ENCODE results near the gene MATK.
A peak's percentile ranks its signal among the peaks of the same experiment; 100 is the strongest.

The MATK gene

GRCh38 chr19:3784607-3785450 lies 1.4 kb downstream of the MATK start:
- Histone ChIP-seq H3K4me1 (ENCODE audit: control insufficient read depth, insufficient read depth, low read length) (no peaks in the 10 kb centered on the region), H3K4me3 (ENCODE audit: low read depth, low read length) (no peak overlapping the region), H3K36me3 (ENCODE audit: control insufficient read depth in 2 of 2, insufficient read depth in 1 of 2, low read length in 2 of 2) (no peaks in the 10 kb centered on the region), H3K9me3 (ENCODE audit: control insufficient read depth, insufficient read depth, low read depth, low read length) (no peaks in the 10 kb centered on the region), H3K27ac (ENCODE audit: extremely low read depth, low read depth, low read length) (no peak overlapping the region)
- no peak for TF ChIP-seq OSR2 (tag by site-specific recombination; IDR thresholded peaks at IDR 0.05)
- 0 out of 2 replicates have a peak, but pooled peaks have one; percentile 28 for TF ChIP-seq HIC1 (tag by site-specific recombination; IDR thresholded peaks at IDR 0.05)
- 0 out of 2 replicates have a peak, but pooled peaks have one; percentile 18 for TF ChIP-seq ZNF391 (tag by site-specific recombination; IDR thresholded peaks at IDR 0.05; ENCODE audit: borderline replicate concordance, low read depth)
- POLR2A ChIA-PET, result interaction anchor here (1.6 kb wide), 1 partner anchor 23 kb away, joined by 6 read pairs; the partner anchor contains the start of genes APBA3 and MRPL54
- CTCF ChIA-PET, result interaction anchor here (0.9 to 1.1 kb wide), 2 partner anchors 9 kb away, joined by 3 to 4 read pairs; no protein-coding TSS in a partner anchor

GRCh38 chr19:3783660-3784584 lies 2.3 kb downstream of the MATK start:
- no peak overlapping the region for H3K4me3 ChIP-seq (ENCODE audit: low read depth, low read length)
- no peaks in the 10 kb centered on the region for H3K36me3 ChIP-seq (ENCODE audit: control insufficient read depth in 2 of 2, insufficient read depth in 1 of 2, low read length in 2 of 2)
- H3K27ac ChIP-seq (ENCODE audit: extremely low read depth, low read depth, low read length), result no peak overlapping the region
- ChIA-PET CTCF (interaction anchor here (0.8 to 1.1 kb wide), 2 partner anchors 9 to 38 kb away, joined by 3 to 4 read pairs; no protein-coding TSS in a partner anchor), POLR2A (interaction anchor here (1.6 kb wide), 1 partner anchor 22 kb away, joined by 6 read pairs; the partner anchor contains the start of genes APBA3 and MRPL54)
- no peaks in the 10 kb centered on the region for H3K4me1 ChIP-seq (ENCODE audit: control insufficient read depth, insufficient read depth, low read length)
- H3K9me3 ChIP-seq (ENCODE audit: control insufficient read depth, insufficient read depth, low read depth, low read length), result no peaks in the 10 kb centered on the region
- TF ChIP-seq ZNF2 (tag by site-specific recombination; IDR thresholded peaks at IDR 0.05) (0 out of 2 replicates have a peak, but pooled peaks have one; percentile 37), OSR2 (tag by site-specific recombination; IDR thresholded peaks at IDR 0.05) (no peak), PATZ1 (tag by site-specific recombination; IDR thresholded peaks at IDR 0.05) (0 out of 2 replicates have a peak, but pooled peaks have one; percentile 7), ZNF274 (IDR thresholded peaks at IDR 0.05; ENCODE audit: low read length) (no peak), ZNF274 (tag by site-specific recombination; IDR thresholded peaks at IDR 0.05; ENCODE audit: borderline replicate concordance) (no peak), ZNF157 (tag by site-specific recombination; IDR thresholded peaks at IDR 0.05) (no peak), ZNF223 (tag by site-specific recombination; IDR thresholded peaks at IDR 0.05) (no peak), IKZF3 (tag by site-specific recombination; IDR thresholded peaks at IDR 0.05) (no peak), SP2 (tag by site-specific recombination; IDR thresholded peaks at IDR 0.05) (no peak), ZNF704 (tag by site-specific recombination; IDR thresholded peaks at IDR 0.05) (no peak), ZNF433 (tag by site-specific recombination; IDR thresholded peaks at IDR 0.05; ENCODE audit: low read depth) (no peak), AEBP2 (tag by site-specific recombination; IDR thresholded peaks at IDR 0.05; ENCODE audit: borderline replicate concordance) (no peak)

Measured in HEK293 (cell line).